Measurements from ENCODE around the gene ARHGAP10.

Gene ARHGAP10

DNA sequence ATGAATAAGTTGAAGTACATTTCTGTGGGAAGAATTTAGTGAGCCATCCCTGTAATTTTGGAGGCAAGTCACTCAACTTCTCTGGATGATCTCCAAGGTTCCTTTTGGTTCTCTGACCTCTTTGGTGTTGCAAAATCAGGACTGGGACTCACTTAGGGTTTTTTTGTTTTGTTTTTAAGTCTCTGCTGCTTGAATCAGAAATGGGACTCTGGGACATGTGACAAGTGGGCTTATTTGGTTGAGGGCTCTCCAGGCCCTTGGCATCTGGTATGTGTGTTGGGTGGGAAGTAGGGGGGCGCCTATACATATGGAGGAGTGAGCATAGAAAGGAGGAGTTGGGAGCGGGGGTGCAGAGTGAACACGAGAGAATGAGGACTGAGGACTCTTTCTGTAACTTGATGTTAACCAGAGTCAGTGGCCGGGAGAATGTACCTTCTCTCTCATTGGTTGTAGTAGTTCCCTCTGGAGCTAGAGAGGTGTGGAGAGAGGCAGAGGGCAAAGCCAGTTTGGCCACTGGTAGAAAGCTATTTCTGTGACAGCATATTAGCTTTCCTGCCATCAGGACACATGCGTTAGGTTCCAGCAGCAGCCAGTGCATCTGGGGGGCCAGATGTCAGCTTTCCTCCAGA lies 1.9 kb downstream of the ARHGAP10 start:
- DNase-seq (ENCODE audit: low read depth), result no peak

DNA sequence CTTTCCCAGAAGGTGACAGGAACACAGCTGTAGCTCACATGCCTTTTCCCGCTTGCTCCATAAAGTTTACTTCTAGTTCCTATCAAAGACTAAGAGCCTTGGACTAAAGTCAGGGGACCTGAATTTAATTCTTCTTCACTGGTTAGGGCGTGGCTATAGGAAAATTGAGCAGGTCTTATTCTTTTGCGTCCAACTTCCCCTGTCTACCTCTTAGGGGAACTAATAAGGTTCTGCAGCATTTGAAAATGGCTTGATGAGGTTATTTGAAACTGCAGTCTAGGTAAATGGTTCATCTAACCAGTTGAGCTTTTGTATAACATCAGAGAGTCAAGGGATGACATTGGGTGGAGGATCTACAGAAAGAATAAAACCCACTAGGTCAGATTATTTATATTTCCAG lies 2.6 kb downstream of the ARHGAP10 start:
- DNase-seq (ENCODE audit: low read depth), result no peak

DNA sequence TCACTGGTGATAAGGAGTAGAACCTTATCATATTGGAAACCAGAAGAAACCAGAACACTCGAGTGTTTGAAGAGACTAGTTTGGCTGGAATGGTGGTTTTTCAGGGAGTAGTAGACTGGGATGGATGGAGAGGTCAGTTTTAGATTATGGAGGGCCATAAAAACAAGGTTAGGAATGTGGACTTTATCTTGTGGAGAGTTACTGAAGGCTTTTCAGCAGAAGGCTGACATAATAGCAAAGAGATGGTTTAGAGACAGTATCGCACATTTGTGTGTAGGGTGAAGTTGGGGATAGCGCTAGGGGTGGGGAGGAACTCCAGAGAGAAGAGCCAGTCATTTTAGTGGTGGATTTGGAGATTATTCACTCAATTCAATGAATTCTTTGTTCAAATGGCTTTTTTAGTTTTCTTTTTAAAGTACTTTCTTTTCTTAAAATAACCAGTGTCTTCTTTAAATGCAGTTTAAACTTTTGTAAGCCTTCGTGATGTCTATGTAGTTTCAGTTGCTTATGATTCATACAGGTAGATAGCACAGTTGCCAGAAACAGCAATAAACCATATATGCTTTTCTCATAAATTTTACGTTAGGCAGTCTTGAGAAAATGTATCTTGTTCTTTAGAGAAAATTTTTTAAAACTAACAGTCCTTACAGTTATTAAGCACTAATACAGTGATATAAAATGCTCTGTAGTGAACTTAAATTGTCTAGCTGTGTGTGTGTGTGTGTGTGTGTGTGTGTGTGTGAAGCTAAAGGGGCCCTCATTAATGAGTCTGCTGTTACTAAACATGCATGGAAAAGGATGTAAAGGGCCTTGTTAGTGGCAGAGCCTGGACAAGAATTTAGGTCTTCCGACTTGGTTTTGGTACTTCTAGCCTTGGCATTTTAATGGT lies 3.8 kb downstream of the ARHGAP10 start:
- DNase-seq (ENCODE audit: low read depth), result no peak

DNA sequence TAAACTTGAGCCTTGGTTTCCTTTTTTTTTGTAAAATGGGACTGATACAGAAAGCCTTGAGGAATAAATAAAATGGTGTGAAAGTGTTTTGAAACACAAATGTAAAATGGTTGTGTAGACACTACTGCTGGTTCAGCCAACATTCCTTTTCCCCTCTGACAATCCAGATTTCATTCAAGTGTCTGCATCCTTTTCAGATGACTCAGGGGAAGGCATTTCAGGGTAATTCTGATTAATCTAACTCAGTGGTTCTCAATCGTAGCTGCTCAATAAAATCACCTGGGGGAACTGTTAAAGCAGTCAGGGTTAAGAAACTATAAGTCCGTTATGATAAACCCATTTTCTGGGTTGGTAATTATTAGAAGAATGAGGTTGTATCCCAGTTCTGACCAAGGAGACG lies 4.6 kb downstream of the ARHGAP10 start:
- DNase-seq (ENCODE audit: low read depth), result peak; percentile 79

DNA sequence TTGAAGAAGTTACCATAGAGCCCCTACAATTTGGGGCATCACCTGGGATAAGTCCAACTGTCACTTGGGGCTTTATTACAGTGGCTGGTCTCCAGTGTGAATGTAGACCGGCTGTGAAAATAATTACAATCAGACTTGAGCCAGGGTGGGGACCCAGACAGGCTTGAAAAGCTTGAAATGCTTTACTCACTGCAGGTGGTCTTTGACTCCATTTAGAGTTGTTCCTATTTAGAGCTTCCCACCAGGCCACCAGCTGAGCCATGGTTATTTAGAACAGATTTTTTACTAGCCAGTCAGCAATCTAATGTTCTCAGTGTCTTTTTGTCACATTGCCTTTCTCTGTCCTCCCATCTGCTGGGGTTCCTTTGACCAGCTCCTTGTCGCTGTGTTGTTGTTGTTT lies 5.7 kb downstream of the ARHGAP10 start:
- DNase-seq (ENCODE audit: low read depth), result no peak

DNA sequence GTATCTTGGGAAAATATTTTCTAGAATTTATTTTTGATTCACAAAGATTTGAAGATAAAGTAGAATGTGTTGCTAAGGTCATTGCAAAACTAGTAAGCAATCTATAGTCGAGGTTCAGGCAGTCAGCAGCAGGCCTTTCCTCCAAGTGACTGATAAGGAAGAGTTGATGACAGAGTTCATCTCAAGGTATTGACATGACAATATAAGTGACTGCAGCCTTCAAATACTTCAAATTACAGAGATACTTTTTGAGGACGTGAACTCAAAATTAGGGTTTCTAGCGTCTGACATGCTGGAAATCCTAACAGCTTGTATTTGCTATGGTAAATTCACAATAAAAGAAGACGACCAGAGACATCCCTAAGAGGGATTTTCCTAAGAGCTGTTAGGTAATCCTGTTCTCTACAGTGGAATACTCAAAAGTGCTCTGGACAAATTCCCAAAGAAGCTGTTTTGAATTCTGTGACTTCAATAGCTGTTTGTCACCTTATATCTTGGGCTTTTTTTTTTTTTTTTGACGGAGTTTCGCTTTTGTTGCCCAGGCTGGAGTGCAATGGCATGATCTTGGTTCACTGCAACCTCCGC lies 7.4 kb downstream of the ARHGAP10 start:
- DNase-seq (ENCODE audit: low read depth), result no peak

DNA sequence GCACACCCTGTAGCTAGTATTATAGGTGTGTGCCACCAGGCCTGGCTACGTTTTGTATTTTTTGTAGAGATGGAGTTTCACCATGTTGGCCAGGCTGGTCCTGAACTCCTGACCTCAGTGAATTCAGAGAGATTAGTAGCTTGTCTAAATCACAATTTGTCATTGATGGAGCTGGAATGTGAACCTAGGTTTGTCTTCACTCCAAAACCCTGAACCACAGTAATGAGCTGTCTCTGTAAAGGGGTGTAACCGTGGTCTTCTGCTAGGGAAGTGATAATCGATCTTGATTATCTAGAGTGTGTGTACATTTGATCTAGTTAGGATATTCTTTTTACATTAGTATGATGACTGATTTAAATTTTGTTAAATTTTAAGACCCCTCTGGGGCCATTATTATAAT lies 8.3 kb downstream of the ARHGAP10 start:
- DNase-seq (ENCODE audit: low read depth), result no peak

DNA sequence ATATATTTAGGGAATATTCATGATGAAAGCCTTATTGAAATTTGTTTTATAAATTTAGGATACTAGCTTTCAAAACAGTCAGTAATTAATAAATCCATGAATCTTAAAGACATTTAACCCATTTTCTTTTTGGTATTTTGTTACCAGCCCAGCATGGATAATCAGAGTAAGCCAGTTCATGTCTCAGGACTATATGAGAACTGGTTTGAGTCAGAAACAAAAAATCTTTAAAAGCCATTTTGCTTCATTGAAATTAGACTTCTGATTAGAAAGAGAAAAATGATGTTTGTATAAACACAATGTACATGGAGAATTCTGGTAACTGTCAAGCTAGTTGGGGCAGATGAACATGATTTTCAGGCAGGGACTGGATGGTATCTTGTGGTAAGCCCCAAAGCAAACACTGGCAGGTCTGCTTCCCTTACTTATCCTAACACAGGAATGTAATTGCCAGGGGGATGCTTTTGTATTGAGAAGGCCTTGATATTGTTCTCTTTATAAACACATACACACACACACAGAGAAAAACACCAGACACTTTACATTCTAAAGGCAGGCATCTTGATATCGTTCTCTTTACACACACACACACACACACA lies 9.4 kb downstream of the ARHGAP10 start:
- no peak for DNase-seq (ENCODE audit: low read depth)

DNA sequence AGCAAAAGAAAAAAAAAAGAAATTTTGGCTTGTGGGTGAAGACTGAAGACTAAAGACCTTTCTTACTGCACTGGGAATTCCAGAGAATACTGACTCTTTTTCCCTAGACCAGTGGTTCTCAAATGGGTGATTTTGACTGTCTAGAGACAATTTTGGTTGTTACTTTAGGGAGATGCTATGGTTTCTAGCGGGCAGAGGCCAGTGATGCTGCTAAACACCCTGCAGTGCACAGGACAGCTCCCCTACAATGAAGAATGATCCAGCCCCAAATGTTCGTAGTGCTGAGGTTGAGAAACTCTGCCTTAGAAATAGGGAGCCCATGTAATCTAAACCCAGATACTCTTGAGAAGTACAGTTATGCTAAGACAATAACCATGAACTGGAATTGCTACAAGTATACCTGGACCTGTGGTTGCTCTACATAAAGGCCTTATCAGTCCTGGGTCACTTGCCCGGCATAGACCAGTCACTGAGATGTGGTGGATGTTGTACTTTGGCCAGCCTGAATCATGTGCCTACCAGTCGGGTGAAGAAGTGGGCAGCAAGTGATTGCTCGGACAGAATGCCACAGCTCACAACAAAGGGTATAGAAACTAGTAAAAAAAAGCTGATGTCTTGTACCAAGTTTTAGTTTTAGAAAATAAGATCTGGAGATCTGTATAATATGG lies 16.0 kb downstream of the ARHGAP10 start:
- no peak for DNase-seq (ENCODE audit: low read depth)

DNA sequence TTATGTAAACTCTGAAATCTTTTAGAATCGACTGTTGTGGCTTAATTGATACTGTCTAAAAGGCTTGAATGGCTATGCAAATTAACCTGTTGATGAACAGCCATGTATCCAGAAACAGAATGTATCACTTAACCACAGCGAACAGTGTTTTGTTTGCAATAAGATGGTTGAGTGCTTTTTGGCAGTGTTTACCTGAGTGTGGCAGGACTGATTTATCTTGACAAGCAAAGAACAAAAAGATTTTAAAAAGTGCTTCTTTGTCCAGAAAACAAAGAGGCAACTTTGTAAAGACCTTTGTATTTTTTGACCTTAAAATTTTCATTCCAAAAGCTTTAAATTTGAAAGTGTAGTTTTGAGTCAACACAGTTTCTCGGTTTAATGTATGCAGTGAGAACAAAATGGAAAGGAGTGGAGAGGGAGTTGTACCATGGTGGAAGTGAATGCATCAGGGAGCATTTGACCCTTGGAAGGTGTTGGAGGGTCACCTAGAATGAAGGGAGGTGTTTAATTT lies 18.0 kb downstream of the ARHGAP10 start:
- no peak for DNase-seq (ENCODE audit: low read depth)

DNA sequence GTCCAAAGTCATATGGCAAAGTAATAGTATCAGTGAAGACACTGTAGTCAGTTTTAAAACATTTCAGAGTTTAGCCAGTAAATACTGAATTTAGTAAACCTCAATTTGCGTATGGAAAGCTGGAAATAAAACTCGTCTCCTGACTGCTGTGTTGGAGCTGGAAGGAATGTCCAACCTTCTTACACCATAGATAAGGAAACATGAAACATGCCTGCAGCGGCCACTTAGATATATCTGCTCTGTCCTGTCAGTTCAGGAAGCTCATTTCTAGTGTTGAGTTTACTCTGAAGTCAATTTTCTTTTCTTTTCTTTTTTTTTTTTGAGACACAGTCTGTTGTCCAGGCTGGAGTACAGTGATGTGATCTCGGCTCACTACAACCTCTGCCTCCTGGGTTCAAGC lies 21.2 kb downstream of the ARHGAP10 start:
- DNase-seq (ENCODE audit: low read depth), result no peak

DNA sequence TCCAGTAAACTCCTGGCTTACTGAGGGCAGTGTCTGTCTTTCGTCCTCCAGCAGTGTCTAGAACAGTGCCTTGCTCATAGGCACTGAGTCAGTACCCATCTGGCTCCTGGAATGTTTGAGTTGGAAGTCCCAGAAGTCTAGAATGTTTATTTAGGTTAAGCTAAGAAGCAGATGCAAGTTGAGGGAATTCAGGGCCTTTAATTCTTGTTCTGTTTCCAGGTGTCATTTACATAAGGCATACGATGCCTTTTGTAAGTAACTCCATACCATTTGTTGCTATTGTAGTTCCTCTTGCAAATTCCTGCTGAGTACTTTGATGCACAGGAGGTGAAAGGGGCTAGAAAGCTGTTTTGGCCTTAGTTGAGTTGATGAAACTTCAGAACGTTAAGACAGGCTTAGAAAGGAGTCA lies 22.2 kb downstream of the ARHGAP10 start:
- DNase-seq (ENCODE audit: low read depth), result no peak

DNA sequence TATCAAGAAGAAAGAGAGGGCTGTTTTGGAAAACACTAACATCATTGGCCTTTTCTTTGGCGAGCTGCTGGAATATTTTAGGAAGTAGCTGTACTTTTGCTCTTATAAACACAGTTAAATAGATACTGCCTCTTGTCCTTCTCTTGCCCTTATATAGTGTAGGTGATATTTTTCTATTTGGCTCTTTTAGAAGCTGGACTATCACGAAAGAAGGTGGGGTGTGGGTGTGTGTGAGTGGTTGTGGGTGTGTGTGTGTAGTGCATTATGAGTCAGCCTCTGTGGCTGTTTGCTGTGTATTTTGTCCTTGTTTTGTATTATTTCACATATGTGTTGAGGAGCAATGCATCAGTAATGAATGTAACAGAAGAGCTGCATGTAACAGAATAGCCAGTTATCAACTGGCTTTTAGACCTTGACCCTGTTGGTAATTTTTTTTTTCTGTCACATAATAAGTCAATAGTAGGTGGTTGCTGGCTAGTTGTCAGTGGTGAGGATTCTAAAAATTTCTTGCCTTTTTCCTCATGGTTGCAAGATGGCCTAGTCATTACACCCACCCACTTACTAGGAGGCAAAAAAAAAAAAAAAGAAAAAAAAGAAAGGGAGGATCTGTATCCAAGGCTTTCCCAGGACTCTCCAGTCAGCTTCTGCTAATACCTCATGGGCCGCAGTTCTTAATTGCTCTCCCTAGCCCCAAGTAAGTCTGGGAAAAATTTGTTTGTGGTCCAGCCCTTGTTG lies 23.8 kb downstream of the ARHGAP10 start:
- DNase-seq (ENCODE audit: low read depth), result no peak

DNA sequence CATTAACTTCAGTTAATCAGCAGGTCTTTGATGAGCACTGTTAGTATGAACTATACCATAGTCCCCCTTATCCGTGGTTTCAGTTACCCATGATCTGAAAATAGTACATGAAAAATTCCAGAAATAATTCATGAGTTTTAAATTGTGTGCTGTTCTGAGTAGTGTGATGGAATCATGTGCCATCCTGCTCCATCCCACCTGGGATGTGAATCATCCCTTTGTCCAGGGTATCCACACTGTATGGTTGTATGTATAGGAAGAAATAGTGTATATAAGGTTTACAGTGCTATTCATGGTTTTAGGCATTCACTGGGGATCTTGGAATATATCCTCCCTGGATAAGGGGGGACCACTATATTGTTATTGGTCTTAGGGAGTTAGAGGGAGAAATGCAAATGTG lies 24.5 kb downstream of the ARHGAP10 start:
- DNase-seq (ENCODE audit: low read depth), result no peak

DNA sequence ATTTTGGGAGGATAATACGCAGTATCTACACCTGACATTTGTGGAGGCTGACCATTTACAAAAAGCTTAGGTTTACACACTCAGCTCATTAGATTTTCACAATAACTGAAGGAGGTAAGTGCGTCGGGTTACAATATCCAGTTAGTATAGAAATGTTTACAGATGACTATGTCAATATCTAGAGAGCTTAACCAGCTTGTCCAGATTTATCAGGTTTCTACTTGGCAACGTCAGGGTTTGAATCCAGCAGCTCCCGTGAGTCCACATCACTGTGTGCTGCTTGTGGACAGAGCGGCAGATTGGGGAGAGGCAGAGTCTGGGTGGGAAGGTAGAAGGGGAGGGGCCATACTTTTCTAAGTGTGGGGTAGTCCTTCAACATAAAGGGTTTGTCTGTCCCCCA lies 28.3 kb downstream of the ARHGAP10 start:
- no peak for DNase-seq (ENCODE audit: low read depth)

DNA sequence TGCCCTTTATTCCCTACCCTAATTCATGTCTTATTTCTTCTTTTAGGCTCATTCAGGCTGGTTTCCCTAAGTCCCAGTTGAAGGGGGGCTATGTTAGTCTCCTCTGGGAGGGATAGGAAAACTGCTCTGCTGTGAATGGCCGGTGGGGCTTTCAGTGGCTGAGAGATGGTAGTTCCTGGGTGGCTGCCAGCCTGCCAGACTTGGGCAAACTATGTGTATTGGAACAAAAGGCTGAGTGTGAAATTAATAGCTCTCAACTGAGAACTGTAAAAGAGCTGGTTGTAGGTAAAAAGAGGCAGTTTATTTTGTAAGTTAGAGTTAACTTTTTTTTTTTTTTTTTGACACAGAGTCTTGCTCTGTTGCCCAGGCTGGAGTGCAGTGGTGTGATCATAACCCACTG lies 28.8 kb downstream of the ARHGAP10 start:
- DNase-seq (ENCODE audit: low read depth), result no peak

DNA sequence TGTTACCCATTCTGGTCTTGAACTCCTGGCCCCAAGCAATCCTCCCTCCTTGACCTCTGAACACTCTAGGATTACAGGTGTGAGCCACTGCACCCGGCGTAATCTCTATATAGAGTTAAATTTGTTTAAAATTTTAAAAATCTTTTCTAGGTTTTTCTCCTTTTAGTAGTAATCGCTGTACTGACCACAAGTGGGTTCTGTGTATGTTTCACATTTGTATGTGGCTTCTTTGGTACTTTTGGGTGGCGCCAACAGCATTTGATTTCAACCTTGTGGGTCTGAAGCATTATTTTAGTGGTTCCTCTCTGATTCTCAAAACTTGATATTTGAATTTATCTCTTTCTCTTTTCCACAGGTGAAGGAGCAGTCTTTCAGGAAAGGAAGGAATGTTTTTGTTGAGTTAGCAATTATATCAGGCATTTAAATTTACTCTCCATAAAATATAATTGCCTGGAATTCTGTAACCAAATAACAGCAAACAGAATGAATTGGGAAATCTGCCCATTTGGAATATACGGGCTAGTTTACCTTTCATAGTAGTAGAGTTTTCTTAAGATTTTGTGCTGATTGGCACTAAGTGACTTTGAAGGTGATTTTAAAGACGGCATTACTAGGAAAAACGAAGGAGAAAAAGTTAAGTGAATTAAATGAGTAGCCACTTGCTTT lies 29.5 kb downstream of the ARHGAP10 start:
- DNase-seq (ENCODE audit: low read depth), result no peak

DNA sequence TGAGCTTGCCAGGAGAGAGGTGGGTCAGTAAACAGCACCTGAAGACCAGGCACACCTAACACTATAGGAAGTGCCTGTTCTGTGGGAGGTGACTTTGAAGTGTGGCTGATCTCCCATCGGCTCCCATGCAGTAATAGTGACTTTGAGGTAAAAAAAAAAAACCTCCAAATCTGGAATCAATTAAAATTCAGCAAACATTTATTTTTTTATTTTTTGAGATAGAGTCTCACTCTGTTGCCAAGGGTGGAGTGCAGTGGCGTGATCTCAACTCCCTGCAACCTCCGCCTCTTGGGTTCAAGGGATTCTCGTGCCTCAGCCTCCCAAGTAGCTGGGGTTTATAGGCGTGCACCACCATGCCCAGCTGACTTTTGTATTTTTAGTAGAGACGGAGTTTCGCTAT lies 32.4 kb downstream of the ARHGAP10 start:
- no peak for DNase-seq (ENCODE audit: low read depth)

DNA sequence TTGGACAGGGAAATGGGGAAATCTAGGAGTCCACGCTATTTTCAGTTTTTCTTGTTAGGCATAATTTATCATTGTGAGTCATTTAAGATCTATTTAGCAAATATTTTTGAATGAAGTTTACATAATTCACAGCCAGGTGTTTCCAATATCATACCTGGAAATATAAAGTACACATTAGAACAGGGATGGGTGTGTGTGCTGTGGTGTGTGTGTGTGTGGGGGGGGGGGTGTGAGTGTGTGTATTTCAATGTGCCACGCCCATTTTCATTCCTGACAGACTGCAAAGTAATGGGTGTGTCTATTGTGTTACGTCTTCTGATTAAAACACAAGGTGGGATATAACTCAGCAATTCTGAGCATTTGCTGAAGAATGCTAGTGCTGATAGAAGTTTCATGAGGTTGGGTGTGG lies 33.2 kb downstream of the ARHGAP10 start:
- DNase-seq (ENCODE audit: low read depth), result no peak

DNA sequence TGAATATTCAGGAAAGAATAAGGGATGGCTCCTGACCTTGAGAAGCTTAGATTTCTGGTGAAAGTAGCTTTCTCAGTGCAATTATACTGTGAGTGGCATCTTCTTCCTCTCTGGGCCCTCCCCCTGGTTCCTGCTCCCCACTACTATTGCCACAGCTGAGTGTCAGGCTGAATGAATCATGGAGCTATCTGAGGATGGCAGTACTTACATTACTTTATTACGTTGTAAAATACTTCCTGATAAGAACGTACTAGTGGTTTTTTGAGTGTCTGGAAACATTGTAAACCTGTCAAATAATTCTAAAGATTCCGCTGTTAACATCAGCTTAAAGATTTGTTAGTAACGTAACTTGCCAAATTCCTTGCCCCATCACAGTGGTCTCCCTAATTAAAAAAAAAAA lies 36.2 kb downstream of the ARHGAP10 start:
- no peak for DNase-seq (ENCODE audit: low read depth)

DNA sequence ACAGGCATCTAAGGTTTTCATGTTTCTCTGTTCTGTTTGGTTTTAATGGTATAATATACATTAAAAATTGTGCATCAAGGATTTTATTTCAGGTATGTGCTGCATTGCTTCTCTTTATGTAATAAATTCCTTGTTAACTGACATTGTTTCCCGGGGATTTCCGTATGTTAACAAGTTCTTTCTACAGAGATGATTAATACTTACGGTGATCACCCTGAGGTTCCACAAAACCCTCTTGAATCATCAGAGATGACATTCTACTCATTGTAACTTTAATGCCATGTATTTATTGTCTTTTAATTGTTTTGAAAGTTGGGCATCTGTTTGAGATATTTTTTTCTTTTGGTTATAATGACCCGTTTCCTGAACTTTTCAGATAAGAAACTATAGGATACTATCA lies 37.5 kb downstream of the ARHGAP10 start:
- no peak for DNase-seq (ENCODE audit: low read depth)

Measured in HS-27A (cell line).